HEK293T (cell line): Measurements from ENCODE around the gene SDHAF2.
"Not testable (repeated sequence)": the region's sequence is repeated elsewhere in the genome, so short reads cannot be mapped to it uniquely, and the experiment has no call there.

Experiments used
- ARNT ChIP-seq: fragments of 450-650 bp; IDR thresholded peaks from 2 replicates; pipeline ENCODE4 v1.6.1; 2017; ENCODE audit warnings: mild to moderate bottlenecking
- BHLHE40 ChIP-seq: fragments of 450-650 bp; IDR thresholded peaks from 2 replicates; pipeline ENCODE4 v1.6.1; 2016; ENCODE audit warnings: mild to moderate bottlenecking, moderate library complexity, borderline replicate concordance
- CTBP1 ChIP-seq: fragments of 450-650 bp; IDR thresholded peaks from 2 replicates; pipeline ENCODE4 v1.6.1; 2016; ENCODE audit warnings: borderline replicate concordance
- FOXA1 ChIP-seq: fragments of 450-650 bp; IDR thresholded peaks from 2 replicates; pipeline ENCODE4 v1.6.1; 2016; ENCODE audit warnings: mild to moderate bottlenecking
- FOXK2 ChIP-seq: fragments of 450-650 bp; IDR thresholded peaks from 2 replicates; pipeline ENCODE4 v1.6.1; 2016; ENCODE audit warnings: mild to moderate bottlenecking
- FOXM1 ChIP-seq: fragments of 450-650 bp; IDR thresholded peaks from 2 replicates; pipeline ENCODE4 v1.6.1; 2017; ENCODE audit warnings: mild to moderate bottlenecking, borderline replicate concordance
- HDGF ChIP-seq: fragments of 450-650 bp; IDR thresholded peaks from 2 replicates; pipeline ENCODE4 v1.6.1; 2017; ENCODE audit warnings: antibody characterized with exemption, borderline replicate concordance
- L3MBTL2 ChIP-seq: fragments of 450-650 bp; conservative IDR thresholded peaks from 2 replicates; pipeline ENCODE4 v1.6.1; 2016; ENCODE audit warnings: mild to moderate bottlenecking
- LEF1 ChIP-seq: fragments of 450-650 bp; IDR thresholded peaks from 2 replicates; pipeline ENCODE4 v1.6.1; 2017; ENCODE audit warnings: mild to moderate bottlenecking, borderline replicate concordance
- SP1 ChIP-seq: fragments of 450-650 bp; IDR thresholded peaks from 2 replicates; pipeline ENCODE4 v1.6.1; 2017
- SUZ12 ChIP-seq: fragments of 450-650 bp; IDR thresholded peaks from 2 replicates; pipeline ENCODE4 v1.6.1; 2016; ENCODE audit warnings: mild to moderate bottlenecking
- TARDBP ChIP-seq: fragments of 450-650 bp; IDR thresholded peaks from 2 replicates; pipeline ENCODE4 v1.6.1; 2016
- ZNF384 ChIP-seq: fragments of 450-650 bp; IDR thresholded peaks from 2 replicates; pipeline ENCODE4 v1.6.1; 2016

- TF ChIP-seq TARDBP, BHLHE40, LEF1, SP1, FOXK2, SUZ12, HDGF, L3MBTL2, ARNT, CTBP1, FOXA1, ZNF384, FOXM1: not testable (repeated sequence)
These were observed 37.7 kb downstream of the SDHAF2 start for GRCh38 chr11:61467602-61468001.
